Osteocyte (in vitro differentiated cells): ENCODE results near the gene VSIG10L2. TPM values are rescaled to one million over a fixed set of nuclear protein-coding genes. Genes with fewer than 3 reads are reported as not detected.

Experiments used
- DNase-seq: peaks from one replicate; pipeline ENCODE4 v3.0.0; 2021; ENCODE audit warnings: mixed read lengths; ENCODE audit not compliant: unreplicated experiment; ENCODE audit errors: extremely low spot score
- H3K27ac Mint-ChIP-seq: one replicate; pipeline ENCODE4 v1.8.0; 2021; ENCODE audit warnings: mild to moderate bottlenecking, mixed read lengths; ENCODE audit not compliant: unreplicated experiment
- H3K27me3 Mint-ChIP-seq: one replicate; pipeline ENCODE4 v1.8.0; 2021; ENCODE audit warnings: mixed read lengths; ENCODE audit not compliant: unreplicated experiment
- H3K36me3 Mint-ChIP-seq: one replicate; pipeline ENCODE4 v1.8.0; 2021; ENCODE audit warnings: mixed read lengths; ENCODE audit not compliant: unreplicated experiment
- H3K4me1 Mint-ChIP-seq: one replicate; pipeline ENCODE4 v1.8.0; 2021; ENCODE audit warnings: mixed read lengths; ENCODE audit not compliant: unreplicated experiment
- H3K4me3 Mint-ChIP-seq: one replicate; pipeline ENCODE4 v1.8.0; 2021; ENCODE audit warnings: mild to moderate bottlenecking, moderate library complexity, mixed read lengths; ENCODE audit not compliant: unreplicated experiment
- H3K9me3 Mint-ChIP-seq: one replicate; pipeline ENCODE4 v1.8.0; 2021; ENCODE audit warnings: mixed read lengths; ENCODE audit not compliant: unreplicated experiment
- total RNA-seq: library from RNA; stranded (reverse); gene quantifications from 2 replicates; pipeline ENCODE4 v1.2.1, GENCODE V29; 2021
- TF ChIP-seq, protein P1 (sequence below): fragments of 200-600 bp; sonication (generic); IDR thresholded peaks from 2 replicates; pipeline ENCODE4 v1.5.0; 2021; ENCODE audit warnings: antibody characterized with exemption, mild to moderate bottlenecking, moderate library complexity

The VSIG10L2 gene
- total RNA-seq, 1 donor from 2014 or later = not detected

DNA sequence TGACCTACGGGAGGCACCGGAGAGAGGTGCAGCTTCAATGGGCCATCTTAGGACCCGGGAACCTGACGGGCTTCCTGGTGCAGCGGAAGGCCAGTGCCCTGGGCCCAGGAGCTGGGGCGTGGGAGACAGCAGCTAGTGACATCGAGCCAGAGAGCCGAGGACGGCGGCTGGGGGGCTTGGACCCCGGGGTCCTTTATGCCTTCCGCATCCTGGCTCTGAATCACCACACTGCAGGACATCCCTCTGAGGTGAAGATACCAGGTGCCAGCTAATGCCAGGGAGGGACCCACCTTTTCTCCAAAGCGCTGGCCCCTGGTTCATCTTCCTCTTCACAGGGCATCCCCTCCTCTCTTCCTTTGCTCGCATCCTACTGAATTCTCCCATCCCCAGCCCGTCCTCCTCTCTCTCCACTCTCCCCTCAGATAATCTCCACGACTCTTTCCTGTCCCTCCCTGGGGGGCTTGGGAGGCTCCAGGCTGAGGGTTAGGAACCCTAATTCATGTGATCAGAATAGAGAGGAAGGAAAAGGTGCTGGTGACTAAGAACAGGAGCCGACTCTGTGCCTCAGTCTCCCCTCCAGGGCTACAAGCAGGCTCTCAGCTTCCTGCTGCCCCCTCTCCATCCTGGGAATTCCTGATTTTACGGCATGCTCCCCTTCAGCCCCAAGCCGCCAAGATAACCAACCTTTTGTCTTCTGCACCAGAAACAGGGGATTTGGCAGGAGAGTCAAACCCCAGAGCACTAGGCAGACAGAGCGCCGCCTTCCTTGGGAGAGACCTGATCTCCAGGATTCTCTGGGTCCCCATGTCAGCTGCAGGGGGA is 8.5 kb downstream of the VSIG10L2 start:
- Mint-ChIP-seq H3K27me3 (peaks cover 5% of the 10 kb centered on the region), H3K4me3 (no peak overlapping the region), H3K9me3 (no peaks in the 10 kb centered on the region), H3K36me3 (no peaks in the 10 kb centered on the region), H3K27ac (no peak overlapping the region), H3K4me1 (peaks cover 2% of the 10 kb centered on the region)
- TF ChIP-seq, protein P1, sequence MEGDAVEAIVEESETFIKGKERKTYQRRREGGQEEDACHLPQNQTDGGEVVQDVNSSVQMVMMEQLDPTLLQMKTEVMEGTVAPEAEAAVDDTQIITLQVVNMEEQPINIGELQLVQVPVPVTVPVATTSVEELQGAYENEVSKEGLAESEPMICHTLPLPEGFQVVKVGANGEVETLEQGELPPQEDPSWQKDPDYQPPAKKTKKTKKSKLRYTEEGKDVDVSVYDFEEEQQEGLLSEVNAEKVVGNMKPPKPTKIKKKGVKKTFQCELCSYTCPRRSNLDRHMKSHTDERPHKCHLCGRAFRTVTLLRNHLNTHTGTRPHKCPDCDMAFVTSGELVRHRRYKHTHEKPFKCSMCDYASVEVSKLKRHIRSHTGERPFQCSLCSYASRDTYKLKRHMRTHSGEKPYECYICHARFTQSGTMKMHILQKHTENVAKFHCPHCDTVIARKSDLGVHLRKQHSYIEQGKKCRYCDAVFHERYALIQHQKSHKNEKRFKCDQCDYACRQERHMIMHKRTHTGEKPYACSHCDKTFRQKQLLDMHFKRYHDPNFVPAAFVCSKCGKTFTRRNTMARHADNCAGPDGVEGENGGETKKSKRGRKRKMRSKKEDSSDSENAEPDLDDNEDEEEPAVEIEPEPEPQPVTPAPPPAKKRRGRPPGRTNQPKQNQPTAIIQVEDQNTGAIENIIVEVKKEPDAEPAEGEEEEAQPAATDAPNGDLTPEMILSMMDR = no peak
- no peak for DNase-seq

DNA sequence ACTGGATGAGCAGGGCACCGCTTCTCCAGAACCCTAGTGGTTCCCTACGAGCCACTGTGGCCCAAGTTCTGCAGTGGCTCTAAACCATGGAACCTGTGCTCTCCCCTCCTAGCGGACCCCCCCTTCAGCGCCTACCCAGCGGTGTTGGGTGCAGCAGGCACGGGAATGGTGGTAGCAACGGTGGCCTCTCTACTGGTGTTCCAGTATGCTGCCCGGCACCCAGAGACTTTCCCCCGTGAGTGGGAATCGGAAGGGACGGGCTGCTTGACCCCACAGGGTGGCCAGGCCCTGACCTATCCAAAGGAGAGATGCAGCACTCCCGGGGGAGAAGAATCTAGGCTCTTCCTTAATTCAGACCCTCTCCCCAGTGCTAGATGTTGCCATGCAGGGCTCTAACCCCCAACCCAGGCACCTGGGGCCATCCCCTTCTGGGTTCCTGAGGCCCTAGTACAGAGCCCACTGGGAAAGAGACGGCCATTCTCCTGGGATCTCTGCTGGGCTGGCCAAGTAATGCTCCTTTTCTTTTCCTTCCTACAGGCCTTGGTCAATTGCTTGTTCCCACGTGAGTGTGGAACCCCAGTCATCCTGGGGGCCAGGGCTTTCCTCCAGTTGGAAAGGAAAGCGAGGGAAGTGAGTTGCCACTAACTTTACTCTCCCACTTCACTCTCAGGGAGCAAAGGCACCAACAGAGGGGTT is 9.2 kb downstream of the VSIG10L2 start:
- Mint-ChIP-seq H3K9me3 (no peaks in the 10 kb centered on the region), H3K36me3 (peaks cover 5% of the 10 kb centered on the region), H3K27me3 (peaks cover 5% of the 10 kb centered on the region), H3K27ac (no peak overlapping the region), H3K4me1 (peaks cover 2% of the 10 kb centered on the region), H3K4me3 (no peak overlapping the region)
- no peak for DNase-seq
- TF ChIP-seq, protein P1 = no peak

DNA sequence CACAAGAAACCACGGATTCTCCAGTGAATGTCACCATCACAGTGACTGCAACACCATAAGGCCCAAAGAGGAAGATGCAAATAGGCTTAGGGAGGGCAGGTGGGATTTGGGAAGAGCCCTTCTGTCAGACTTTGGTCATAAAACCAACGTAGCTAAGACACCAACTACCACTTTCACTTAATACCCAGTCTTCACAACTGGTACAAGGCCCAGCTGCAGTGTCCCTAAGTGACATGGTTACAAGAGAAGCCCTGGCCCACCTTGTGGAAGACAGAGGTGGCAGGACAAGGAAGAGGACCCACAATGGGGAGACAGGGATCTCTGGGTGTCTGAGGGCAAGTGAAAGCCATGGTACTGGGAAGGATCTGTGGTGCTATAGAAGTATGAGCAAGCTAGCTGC is 10.0 kb downstream of the VSIG10L2 start:
- Mint-ChIP-seq H3K4me3 (no peak overlapping the region), H3K27ac (no peak overlapping the region), H3K4me1 (peaks cover 2% of the 10 kb centered on the region), H3K9me3 (no peaks in the 10 kb centered on the region), H3K27me3 (peaks cover 5% of the 10 kb centered on the region), H3K36me3 (peaks cover 10% of the 10 kb centered on the region)
- no peak for DNase-seq
- TF ChIP-seq, protein P1 = no peak

DNA sequence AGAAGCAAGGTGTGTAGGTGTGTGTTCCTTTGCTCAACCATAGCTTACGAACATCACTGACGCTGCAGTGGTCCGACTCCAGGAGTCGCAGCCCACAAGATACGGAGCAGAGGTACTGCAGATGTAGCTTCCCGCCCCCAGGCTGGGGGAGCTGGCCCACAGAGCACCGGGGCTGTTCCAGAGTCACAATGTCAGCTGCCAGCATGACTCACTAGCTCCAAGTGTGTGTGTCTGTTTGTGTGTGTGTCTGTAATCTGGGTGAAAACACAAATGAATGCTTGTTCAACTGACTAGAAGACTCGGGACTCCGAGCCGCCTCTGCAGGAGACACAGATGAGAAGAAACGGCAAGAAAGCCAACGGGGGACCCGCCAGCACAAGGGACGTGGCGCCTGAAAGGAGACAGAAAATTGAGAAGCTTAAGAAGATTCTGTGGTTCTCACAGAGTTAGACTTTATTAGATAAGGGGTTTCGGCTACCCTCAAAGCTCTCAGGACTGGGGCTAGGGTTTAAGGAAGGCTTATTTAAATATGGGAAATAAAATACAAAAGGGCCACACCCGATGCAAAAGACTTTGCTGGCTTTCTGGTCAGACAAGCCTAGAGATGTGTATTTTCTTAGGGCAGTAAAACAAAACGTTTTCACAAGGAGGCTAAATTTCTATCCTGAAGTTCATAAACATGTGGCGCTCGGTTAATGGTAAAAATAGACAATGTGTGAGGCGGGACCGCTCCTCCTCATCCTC is 10.7 kb downstream of the VSIG10L2 start:
- H3K9me3 Mint-ChIP-seq = no peaks in the 10 kb centered on the region

More for the DNA sequence above, 10.7 kb downstream of the VSIG10L2 start:
- Mint-ChIP-seq H3K27me3 (peaks cover under 1% of the 10 kb centered on the region), H3K36me3 (peaks cover 12% of the 10 kb centered on the region), H3K4me1 (peaks cover 2% of the 10 kb centered on the region), H3K4me3 (no peak overlapping the region), H3K27ac (no peak overlapping the region)
- TF ChIP-seq, protein P1 = no peak
- no peak for DNase-seq
